Nephron (organoid): Measurements from ENCODE around the gene PDGFA.
A peak's percentile ranks its signal among the peaks of the same experiment; 100 is the strongest.

Experiments
- H3K27ac Mint-ChIP-seq, 3 experiments: 2 replicates each; pipeline ENCODE4 v1.8.0; 2020; ENCODE audit warnings: mixed read lengths in 3 of 3, mild to moderate bottlenecking in 2 of 3, moderate library complexity in 1 of 3
- H3K27me3 Mint-ChIP-seq: 2 replicates; pipeline ENCODE4 v1.8.0; 2021; ENCODE audit warnings: low read depth, mild to moderate bottlenecking, moderate library complexity, mixed read lengths
- H3K36me3 Mint-ChIP-seq: 2 replicates; pipeline ENCODE4 v1.8.0; 2020; ENCODE audit warnings: low read depth, mixed read lengths
- H3K4me1 Mint-ChIP-seq: 2 replicates; pipeline ENCODE4 v1.8.0; 2020; ENCODE audit warnings: mixed read lengths
- H3K4me3 Mint-ChIP-seq, 3 experiments: 2 replicates each; pipeline ENCODE4 v1.8.0; 2020; ENCODE audit warnings: mild to moderate bottlenecking in 3 of 3, mixed read lengths in 3 of 3, moderate library complexity in 2 of 3
- H3K9me3 Mint-ChIP-seq: 2 replicates; pipeline ENCODE4 v1.8.0; 2020; ENCODE audit warnings: mixed read lengths
- TF ChIP-seq, protein P1 (sequence below), 3 experiments: fragments of 200-600 bp; sonication (generic); IDR thresholded peaks; one replicate each; pipeline ENCODE4 v1.5.0; 2021; ENCODE audit warnings: antibody characterized with exemption in 3 of 3; ENCODE audit not compliant: unreplicated experiment in 3 of 3

The PDGFA gene

DNA sequence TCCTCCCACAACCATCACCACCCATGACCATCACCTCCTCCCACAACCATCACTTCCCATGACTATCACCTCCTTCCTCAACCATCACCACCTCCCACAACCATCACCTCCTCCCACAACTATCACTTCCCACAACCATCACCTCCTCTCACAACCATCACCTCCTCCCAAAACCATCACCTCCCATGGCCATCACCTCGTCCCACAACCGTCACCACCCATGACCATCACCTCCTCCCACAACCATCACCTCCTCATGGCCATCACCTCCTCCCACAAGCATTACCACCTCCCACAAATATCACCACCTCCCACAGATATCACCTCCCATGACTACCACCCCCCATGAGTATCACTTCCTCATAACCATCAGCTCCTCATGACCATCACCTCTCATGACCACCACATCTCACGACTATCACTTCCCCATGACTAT lies 52.2 kb downstream of the PDGFA start:
- peaks cover 12% of the 10 kb centered on the region for H3K9me3 Mint-ChIP-seq

DNA sequence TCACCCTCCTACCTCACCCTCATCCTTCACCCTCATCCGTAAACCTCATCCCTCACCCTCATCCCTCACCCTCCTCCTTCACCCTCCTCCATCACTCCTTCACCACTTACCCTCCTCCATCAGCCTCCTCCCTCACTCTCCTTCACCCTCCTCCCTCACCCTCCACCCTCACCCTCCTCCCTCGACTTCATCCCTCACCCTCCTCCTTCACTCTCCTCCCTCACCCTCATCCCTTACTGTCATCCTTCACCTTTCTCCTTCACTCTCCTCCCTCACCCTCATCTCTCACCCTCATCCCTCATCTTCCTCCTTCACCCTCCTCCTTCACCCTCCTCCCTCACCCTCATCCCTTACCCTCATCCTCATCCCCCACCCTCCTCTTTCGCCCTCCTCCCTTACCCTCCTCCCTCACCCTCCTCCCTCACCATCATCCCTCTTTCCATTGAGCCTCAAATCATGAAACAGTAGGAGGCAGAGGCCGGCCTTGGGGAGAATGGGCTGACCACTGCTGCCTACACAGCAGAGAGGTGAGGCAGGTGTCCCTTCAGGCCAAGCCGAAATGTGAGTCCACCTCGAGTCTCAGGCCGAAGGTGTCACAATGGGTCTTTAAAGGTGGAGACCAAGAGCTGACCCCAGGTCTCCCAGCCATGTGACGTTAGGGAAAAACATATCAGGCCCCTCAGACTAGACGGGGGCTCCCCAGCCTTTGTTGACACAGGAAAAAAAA lies 53.0 kb downstream of the PDGFA start:
- Mint-ChIP-seq H3K4me3 (no peak overlapping the region), H3K9me3 (peaks cover 12% of the 10 kb centered on the region), H3K36me3 (peaks cover 9% of the 10 kb centered on the region), H3K27me3 (peaks cover 18% of the 10 kb centered on the region), H3K4me1 (peaks cover 34% of the 10 kb centered on the region), H3K27ac (no peak overlapping the region)
- TF ChIP-seq, protein P1, sequence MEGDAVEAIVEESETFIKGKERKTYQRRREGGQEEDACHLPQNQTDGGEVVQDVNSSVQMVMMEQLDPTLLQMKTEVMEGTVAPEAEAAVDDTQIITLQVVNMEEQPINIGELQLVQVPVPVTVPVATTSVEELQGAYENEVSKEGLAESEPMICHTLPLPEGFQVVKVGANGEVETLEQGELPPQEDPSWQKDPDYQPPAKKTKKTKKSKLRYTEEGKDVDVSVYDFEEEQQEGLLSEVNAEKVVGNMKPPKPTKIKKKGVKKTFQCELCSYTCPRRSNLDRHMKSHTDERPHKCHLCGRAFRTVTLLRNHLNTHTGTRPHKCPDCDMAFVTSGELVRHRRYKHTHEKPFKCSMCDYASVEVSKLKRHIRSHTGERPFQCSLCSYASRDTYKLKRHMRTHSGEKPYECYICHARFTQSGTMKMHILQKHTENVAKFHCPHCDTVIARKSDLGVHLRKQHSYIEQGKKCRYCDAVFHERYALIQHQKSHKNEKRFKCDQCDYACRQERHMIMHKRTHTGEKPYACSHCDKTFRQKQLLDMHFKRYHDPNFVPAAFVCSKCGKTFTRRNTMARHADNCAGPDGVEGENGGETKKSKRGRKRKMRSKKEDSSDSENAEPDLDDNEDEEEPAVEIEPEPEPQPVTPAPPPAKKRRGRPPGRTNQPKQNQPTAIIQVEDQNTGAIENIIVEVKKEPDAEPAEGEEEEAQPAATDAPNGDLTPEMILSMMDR (IDR thresholded peaks at IDR 0.05; ENCODE audit: unreplicated experiment in 3 of 3) = no peak

More for the DNA sequence above, 52.2 kb downstream of the PDGFA start:
- TF ChIP-seq, protein P1 (IDR thresholded peaks at IDR 0.05; ENCODE audit: unreplicated experiment in 3 of 3) = no peak
- peak overlapping the region in 2 of 3 experiments; percentile 15 to 65 for H3K4me3 Mint-ChIP-seq
- peaks cover 40% of the 10 kb centered on the region for H3K4me1 Mint-ChIP-seq
- peak overlapping the region in 1 of 3 experiments; percentile 43 for H3K27ac Mint-ChIP-seq
- H3K36me3 Mint-ChIP-seq = peaks cover 9% of the 10 kb centered on the region
- H3K27me3 Mint-ChIP-seq = peaks cover 18% of the 10 kb centered on the region

DNA sequence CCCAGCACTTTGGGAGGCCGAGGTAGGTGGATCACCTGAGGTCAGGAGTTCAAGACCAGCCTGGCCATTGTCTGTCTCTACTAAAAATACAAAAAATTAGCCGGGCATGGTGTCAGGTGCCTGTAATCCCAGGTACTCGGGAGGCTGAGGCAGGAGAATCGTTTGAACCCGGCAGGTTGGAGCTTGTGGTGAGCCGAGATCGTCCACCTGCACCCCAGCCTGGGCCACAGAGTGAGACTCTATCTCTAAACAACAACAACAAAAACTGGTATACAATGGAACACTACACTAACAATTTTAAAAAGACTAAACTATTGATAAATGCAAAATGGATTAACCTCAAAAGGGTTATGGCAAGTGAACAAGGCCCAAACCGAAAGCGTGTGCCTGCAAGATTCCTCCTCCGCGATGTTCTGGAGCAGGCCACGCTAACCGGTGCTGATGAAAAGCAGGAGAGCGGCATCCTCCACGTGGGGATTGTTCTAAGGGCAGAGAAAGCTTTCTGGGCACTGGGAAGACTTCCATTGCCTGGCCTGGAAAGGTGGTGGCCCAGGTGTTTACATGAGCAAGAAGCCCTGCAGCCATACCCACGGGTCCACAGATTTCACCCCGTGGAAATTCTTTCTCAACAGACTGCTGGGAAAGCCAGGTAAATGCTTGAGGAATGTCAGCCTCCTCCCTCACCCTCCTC lies 53.8 kb downstream of the PDGFA start:
- Mint-ChIP-seq H3K9me3 (peaks cover 12% of the 10 kb centered on the region), H3K27ac (peak overlapping the region in 1 of 3 experiments; percentile 65), H3K4me3 (no peak overlapping the region), H3K36me3 (peaks cover 9% of the 10 kb centered on the region), H3K4me1 (peaks cover 42% of the 10 kb centered on the region), H3K27me3 (peaks cover 18% of the 10 kb centered on the region)
- TF ChIP-seq, protein P1 (IDR thresholded peaks at IDR 0.05; ENCODE audit: unreplicated experiment in 3 of 3) = no peak

DNA sequence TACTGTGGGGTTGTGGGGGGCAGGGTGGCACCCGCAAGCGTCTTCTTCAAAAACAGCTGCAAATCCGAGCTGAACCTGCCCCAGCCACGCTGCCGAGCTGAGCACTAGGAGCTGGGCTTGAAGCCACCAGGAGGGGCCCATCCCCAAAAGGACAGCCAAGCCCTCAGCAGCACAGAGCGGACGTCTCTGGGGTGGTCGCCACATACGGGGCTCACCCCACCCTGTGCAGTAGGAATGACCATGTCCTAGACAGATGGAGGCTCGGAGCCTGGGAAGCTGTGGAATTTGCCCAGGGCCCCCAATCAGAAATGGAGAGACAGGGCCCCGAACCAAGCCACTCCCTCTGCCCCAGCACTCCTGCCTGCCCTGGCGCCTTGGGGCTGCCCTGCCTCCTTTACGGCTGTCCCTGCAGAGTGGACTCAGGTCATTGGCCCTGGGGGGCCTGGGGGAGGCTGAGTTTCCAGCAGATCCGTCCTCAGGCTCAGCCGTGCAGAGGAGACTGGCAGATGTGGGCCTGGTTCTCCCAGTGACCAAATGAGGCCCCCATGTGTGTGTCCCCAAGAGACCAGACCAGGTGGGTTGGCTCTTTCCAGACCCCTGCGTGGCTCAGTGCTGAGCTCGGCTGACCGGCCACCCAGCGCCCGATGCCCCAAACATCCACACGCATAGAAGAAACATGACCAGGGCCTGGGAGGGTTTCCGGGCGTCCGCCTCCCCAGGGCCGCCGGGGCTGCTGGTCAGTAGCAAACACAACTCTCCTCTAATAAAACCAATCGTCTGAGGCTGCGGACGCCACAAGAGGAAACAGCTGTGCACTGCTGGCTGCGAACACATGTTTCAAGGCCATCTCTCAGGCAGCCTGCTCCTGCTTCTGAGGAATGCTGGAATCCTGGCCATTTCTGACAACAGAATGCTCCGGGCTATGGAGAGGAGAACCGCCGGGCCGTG lies 54.9 kb downstream of the PDGFA start:
- H3K4me1 Mint-ChIP-seq = peaks cover 45% of the 10 kb centered on the region
- H3K36me3 Mint-ChIP-seq = peaks cover 9% of the 10 kb centered on the region
- TF ChIP-seq, protein P1 (IDR thresholded peaks at IDR 0.05; ENCODE audit: unreplicated experiment in 3 of 3) = no peak
- peaks cover 12% of the 10 kb centered on the region for H3K9me3 Mint-ChIP-seq
- peaks cover 18% of the 10 kb centered on the region for H3K27me3 Mint-ChIP-seq
- H3K27ac Mint-ChIP-seq = peak overlapping the region; percentile 59 to 91 (median 88)
- peak overlapping the region in 1 of 3 experiments; percentile 19 for H3K4me3 Mint-ChIP-seq

DNA sequence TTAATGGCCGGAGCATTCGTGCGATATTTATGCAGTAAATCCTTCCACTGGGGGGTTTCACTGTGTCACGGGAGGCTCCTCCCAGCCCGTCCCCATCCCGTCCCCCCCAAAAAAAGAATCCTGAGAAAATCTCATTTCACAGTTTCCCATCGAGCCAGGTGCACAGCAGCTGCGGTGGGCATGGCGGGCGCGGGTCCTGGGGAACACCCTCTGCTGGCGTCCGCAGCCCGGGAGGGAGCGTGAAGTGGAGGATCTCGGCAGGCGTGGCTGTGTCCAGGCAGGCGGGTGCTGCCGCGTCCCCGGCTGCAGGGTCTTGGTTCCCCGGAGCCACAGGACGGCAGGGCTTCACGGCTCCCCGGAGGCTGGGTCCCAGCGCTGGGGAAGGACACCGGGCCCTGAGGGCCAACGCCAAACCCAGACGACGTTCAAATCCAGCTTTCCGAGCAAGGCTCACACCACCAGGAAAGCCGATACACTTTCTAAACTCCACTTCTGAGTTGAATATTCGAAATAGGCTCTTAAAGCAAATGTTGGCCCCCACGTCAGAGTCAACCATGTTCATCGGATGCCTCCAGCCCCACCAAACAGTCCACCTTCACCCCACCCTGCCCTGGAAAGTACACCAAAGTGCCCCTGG lies 55.7 kb downstream of the PDGFA start:
- Mint-ChIP-seq H3K9me3 (peaks cover 12% of the 10 kb centered on the region), H3K36me3 (peaks cover 9% of the 10 kb centered on the region), H3K27ac (peak overlapping the region in 2 of 3 experiments; percentile 88 to 91), H3K4me1 (peaks cover 41% of the 10 kb centered on the region), H3K4me3 (peak overlapping the region in 1 of 3 experiments; percentile 19), H3K27me3 (peaks cover 21% of the 10 kb centered on the region)
- TF ChIP-seq, protein P1 (IDR thresholded peaks at IDR 0.05; ENCODE audit: unreplicated experiment in 3 of 3) = no peak
